Measurements from ENCODE around the gene CHD5.

DNA sequence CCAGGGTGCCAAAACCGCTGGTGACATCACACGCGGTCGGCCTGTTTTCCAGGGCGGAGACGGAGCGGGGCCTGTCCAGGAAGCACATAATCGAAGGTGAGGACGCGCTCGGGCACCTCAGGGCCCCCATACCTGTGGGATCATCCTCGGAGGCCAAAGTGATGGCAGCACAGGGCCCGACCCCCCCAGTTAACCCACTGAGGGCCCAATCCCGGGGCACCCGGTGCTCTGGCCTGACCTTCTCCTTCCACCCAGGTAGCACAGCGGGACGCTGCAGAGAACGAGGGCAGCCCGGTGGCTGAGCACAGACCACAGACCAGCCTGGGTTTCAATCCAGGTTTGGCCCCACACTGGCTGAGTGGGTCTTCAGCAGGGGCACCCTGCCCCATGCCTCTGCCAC is 91.2 kb downstream of the CHD5 start:
- TF ChIP-seq, protein P1, sequence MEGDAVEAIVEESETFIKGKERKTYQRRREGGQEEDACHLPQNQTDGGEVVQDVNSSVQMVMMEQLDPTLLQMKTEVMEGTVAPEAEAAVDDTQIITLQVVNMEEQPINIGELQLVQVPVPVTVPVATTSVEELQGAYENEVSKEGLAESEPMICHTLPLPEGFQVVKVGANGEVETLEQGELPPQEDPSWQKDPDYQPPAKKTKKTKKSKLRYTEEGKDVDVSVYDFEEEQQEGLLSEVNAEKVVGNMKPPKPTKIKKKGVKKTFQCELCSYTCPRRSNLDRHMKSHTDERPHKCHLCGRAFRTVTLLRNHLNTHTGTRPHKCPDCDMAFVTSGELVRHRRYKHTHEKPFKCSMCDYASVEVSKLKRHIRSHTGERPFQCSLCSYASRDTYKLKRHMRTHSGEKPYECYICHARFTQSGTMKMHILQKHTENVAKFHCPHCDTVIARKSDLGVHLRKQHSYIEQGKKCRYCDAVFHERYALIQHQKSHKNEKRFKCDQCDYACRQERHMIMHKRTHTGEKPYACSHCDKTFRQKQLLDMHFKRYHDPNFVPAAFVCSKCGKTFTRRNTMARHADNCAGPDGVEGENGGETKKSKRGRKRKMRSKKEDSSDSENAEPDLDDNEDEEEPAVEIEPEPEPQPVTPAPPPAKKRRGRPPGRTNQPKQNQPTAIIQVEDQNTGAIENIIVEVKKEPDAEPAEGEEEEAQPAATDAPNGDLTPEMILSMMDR (IDR thresholded peaks at IDR 0.05; ENCODE audit: borderline replicate concordance, extremely low read depth, low read length, poor library complexity, severe bottlenecking), result no peak
- TF ChIP-seq EZH2 (IDR thresholded peaks at IDR 0.05; ENCODE audit: borderline replicate concordance, low read depth, low read length, severe bottlenecking), result no peak

Data from DND-41 (cell line).